Liver (tissue), 3 donors: ENCODE measurements around the gene MALAT1.

Source experiments
- EGR1 ChIP-seq, 2 donors: IDR thresholded peaks; 2 replicates each; pipeline ENCODE4 v1.6.1; 2016 to 2018; ENCODE audit warnings: antibody characterized with exemption in 2 of 2, low read depth in 2 of 2
- GABPA ChIP-seq, 2 donors: IDR thresholded peaks in 1 of 2; conservative IDR thresholded peaks in 1 of 2; 2 replicates each; pipeline ENCODE4 v1.6.1; 2016; ENCODE audit warnings: antibody characterized with exemption in 2 of 2, mild to moderate bottlenecking in 1 of 2, moderate library complexity in 1 of 2
- JUND ChIP-seq, 2 donors: IDR thresholded peaks; 2 replicates each; pipeline ENCODE4 v1.6.1; 2016; ENCODE audit warnings: antibody characterized with exemption in 2 of 2
- RAD21 ChIP-seq, 2 donors: IDR thresholded peaks; 2 replicates each; pipeline ENCODE4 v1.6.1; 2016; ENCODE audit warnings: antibody characterized with exemption in 2 of 2, mild to moderate bottlenecking in 2 of 2
- YY1 ChIP-seq: IDR thresholded peaks from 2 replicates; pipeline ENCODE4 v1.6.1; 2016; ENCODE audit warnings: antibody characterized with exemption, mild to moderate bottlenecking
- TF ChIP-seq, protein P1 (sequence below): fragments of 150-350 bp; IDR thresholded peaks from 2 replicates; pipeline ENCODE4 v1.5.1; 2017; ENCODE audit warnings: improper control_type of control experiment, low read depth, low read length; ENCODE audit not compliant: missing input control
- TF ChIP-seq, protein P2 (sequence below): IDR thresholded peaks from 2 replicates; pipeline ENCODE4 v1.6.1; 2016; ENCODE audit warnings: antibody characterized with exemption, mild to moderate bottlenecking
- TF ChIP-seq, protein P3 (sequence below): IDR thresholded peaks from 2 replicates; pipeline ENCODE4 v1.6.1; 2016; ENCODE audit warnings: antibody characterized with exemption
- TF ChIP-seq, protein P4 (sequence below): IDR thresholded peaks from 2 replicates; pipeline ENCODE4 v1.6.1; 2016; ENCODE audit warnings: antibody characterized with exemption
- donor health status: healthy.
- donor health status: healthy.

DNA sequence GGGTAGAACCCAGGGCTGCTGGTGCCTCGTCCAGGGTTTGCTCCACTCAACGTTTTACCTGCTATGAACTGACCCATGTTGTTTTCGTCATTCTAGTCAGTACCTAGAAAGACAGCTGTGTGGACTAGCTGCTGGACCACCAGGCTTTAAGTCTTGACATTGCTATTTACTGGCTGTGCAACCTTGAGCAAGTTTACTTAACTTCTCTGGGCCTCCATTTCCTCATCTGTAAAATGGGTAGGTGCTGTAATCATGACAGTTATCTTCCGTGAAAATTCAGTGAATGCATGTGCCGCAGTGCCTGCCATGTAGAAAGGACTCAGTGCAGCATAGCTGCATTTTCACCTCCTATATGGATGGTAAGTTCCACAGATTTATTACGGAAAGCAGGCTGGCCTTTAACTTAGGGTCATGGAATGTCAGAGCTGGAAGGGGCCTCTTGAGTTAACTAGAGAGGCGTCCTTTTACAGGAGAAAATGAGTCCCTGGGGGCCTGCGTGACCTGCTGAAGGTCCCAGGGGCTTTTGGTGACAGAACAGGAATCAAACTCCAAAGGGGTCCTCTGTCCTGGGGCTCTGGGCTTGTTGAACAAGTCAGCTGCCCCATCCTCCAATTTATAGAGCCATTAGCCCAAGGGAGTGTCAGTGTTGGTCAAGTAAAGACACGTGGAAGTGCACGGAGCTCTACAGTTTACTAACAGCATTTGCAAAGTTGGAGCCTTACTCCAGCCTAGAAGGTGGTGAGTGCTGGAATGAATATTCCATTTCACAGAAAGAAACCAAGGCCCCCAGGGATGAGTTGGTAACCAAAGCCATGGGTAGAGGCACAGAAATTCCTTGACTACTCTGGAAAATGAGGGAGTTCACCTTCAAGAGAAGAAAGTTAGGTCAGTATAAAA is 12.0 kb upstream of the MALAT1 start:
- TF ChIP-seq, protein P1, sequence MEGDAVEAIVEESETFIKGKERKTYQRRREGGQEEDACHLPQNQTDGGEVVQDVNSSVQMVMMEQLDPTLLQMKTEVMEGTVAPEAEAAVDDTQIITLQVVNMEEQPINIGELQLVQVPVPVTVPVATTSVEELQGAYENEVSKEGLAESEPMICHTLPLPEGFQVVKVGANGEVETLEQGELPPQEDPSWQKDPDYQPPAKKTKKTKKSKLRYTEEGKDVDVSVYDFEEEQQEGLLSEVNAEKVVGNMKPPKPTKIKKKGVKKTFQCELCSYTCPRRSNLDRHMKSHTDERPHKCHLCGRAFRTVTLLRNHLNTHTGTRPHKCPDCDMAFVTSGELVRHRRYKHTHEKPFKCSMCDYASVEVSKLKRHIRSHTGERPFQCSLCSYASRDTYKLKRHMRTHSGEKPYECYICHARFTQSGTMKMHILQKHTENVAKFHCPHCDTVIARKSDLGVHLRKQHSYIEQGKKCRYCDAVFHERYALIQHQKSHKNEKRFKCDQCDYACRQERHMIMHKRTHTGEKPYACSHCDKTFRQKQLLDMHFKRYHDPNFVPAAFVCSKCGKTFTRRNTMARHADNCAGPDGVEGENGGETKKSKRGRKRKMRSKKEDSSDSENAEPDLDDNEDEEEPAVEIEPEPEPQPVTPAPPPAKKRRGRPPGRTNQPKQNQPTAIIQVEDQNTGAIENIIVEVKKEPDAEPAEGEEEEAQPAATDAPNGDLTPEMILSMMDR, result no peak
- TF ChIP-seq, protein P2, sequence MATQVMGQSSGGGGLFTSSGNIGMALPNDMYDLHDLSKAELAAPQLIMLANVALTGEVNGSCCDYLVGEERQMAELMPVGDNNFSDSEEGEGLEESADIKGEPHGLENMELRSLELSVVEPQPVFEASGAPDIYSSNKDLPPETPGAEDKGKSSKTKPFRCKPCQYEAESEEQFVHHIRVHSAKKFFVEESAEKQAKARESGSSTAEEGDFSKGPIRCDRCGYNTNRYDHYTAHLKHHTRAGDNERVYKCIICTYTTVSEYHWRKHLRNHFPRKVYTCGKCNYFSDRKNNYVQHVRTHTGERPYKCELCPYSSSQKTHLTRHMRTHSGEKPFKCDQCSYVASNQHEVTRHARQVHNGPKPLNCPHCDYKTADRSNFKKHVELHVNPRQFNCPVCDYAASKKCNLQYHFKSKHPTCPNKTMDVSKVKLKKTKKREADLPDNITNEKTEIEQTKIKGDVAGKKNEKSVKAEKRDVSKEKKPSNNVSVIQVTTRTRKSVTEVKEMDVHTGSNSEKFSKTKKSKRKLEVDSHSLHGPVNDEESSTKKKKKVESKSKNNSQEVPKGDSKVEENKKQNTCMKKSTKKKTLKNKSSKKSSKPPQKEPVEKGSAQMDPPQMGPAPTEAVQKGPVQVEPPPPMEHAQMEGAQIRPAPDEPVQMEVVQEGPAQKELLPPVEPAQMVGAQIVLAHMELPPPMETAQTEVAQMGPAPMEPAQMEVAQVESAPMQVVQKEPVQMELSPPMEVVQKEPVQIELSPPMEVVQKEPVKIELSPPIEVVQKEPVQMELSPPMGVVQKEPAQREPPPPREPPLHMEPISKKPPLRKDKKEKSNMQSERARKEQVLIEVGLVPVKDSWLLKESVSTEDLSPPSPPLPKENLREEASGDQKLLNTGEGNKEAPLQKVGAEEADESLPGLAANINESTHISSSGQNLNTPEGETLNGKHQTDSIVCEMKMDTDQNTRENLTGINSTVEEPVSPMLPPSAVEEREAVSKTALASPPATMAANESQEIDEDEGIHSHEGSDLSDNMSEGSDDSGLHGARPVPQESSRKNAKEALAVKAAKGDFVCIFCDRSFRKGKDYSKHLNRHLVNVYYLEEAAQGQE, result no peak
- TF ChIP-seq GABPA (IDR thresholded peaks at IDR 0.05 in 1 of 2, conservative IDR thresholded peaks at IDR 0.05 in 1 of 2), result no peak
- no peak for TF ChIP-seq YY1
- no peak for TF ChIP-seq RAD21 (IDR thresholded peaks at IDR 0.05)
- TF ChIP-seq, protein P3, sequence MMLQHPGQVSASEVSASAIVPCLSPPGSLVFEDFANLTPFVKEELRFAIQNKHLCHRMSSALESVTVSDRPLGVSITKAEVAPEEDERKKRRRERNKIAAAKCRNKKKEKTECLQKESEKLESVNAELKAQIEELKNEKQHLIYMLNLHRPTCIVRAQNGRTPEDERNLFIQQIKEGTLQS, result no peak
- TF ChIP-seq JUND (IDR thresholded peaks at IDR 0.05), result no peak
- TF ChIP-seq, protein P4, sequence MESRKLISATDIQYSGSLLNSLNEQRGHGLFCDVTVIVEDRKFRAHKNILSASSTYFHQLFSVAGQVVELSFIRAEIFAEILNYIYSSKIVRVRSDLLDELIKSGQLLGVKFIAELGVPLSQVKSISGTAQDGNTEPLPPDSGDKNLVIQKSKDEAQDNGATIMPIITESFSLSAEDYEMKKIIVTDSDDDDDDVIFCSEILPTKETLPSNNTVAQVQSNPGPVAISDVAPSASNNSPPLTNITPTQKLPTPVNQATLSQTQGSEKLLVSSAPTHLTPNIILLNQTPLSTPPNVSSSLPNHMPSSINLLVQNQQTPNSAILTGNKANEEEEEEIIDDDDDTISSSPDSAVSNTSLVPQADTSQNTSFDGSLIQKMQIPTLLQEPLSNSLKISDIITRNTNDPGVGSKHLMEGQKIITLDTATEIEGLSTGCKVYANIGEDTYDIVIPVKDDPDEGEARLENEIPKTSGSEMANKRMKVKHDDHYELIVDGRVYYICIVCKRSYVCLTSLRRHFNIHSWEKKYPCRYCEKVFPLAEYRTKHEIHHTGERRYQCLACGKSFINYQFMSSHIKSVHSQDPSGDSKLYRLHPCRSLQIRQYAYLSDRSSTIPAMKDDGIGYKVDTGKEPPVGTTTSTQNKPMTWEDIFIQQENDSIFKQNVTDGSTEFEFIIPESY, result no peak
- TF ChIP-seq EGR1 (IDR thresholded peaks at IDR 0.05; ENCODE audit: low read depth in 2 of 2), result no peak
